ACC112 (cell line): ENCODE measurements around the gene EYA3.

Experiments used
- H2AFZ ChIP-seq: fragments of 200-600 bp; sonication (generic); one replicate; pipeline ENCODE4 v1.6.0; 2017; ENCODE audit warnings: antibody characterized with exemption, low read length; ENCODE audit not compliant: unreplicated experiment
- H3K27ac ChIP-seq: fragments of 200-600 bp; sonication (generic); 2 replicates; pipeline ENCODE4 v1.5.1; 2014; ENCODE audit warnings: low read depth, mild to moderate bottlenecking, antibody characterized with exemption, low read length, moderate library complexity
- H3K27me3 ChIP-seq: fragments of 200-600 bp; sonication (generic); 2 replicates; pipeline ENCODE4 v1.6.1; 2014; ENCODE audit warnings: mild to moderate bottlenecking, antibody characterized with exemption, low read length, moderate library complexity, mixed read lengths; ENCODE audit not compliant: insufficient read depth
- H3K36me3 ChIP-seq: fragments of 200-600 bp; sonication (generic); 2 replicates; pipeline ENCODE4 v1.6.1; 2016; ENCODE audit warnings: mild to moderate bottlenecking, antibody characterized with exemption, low read length, moderate library complexity, mixed read lengths; ENCODE audit not compliant: insufficient read depth
- H3K4me1 ChIP-seq: fragments of 200-600 bp; sonication (generic); one replicate; pipeline ENCODE4 v1.6.1; 2016; ENCODE audit warnings: low read length, mixed read lengths; ENCODE audit not compliant: insufficient read depth, unreplicated experiment, control insufficient read depth
- H3K4me3 ChIP-seq: fragments of 200-600 bp; sonication (generic); 2 replicates; pipeline ENCODE4 v1.5.1; 2014; ENCODE audit warnings: mild to moderate bottlenecking, low read depth, low read length
- H3K79me2 ChIP-seq: fragments of 200-600 bp; sonication (generic); one replicate; pipeline ENCODE4 v1.6.0; 2016; ENCODE audit warnings: low read length; ENCODE audit not compliant: control insufficient read depth, unreplicated experiment, insufficient read depth

Gene EYA3

GRCh38 chr1:28127617-28128257 is 39.3 kb upstream of the EYA3 start:
- Histone ChIP-seq H2AFZ (no peak overlapping the region), H3K27ac (no peak overlapping the region)

GRCh38 chr1:28126783-28127490 is 38.5 kb upstream of the EYA3 start:
- no peak overlapping the region for H3K27ac ChIP-seq
- no peaks in the 10 kb centered on the region for H3K36me3 ChIP-seq
- H3K4me1 ChIP-seq = peaks cover 21% of the 10 kb centered on the region
- H3K79me2 ChIP-seq = no peaks in the 10 kb centered on the region
- H3K4me3 ChIP-seq = no peak overlapping the region
- H2AFZ ChIP-seq = no peak overlapping the region
- no peaks in the 10 kb centered on the region for H3K27me3 ChIP-seq

More at GRCh38 chr1:28127617-28128257, 39.3 kb upstream of the EYA3 start:
- H3K79me2 ChIP-seq = no peaks in the 10 kb centered on the region
- no peak overlapping the region for H3K4me3 ChIP-seq
- H3K27me3 ChIP-seq = no peaks in the 10 kb centered on the region
- peaks cover 15% of the 10 kb centered on the region for H3K4me1 ChIP-seq
- H3K36me3 ChIP-seq = no peaks in the 10 kb centered on the region

- Histone ChIP-seq H3K27me3 (no peaks in the 10 kb centered on the region), H2AFZ (no peak overlapping the region), H3K4me1 (peaks cover 23% of the 10 kb centered on the region), H3K27ac (no peak overlapping the region), H3K79me2 (no peaks in the 10 kb centered on the region), H3K4me3 (no peak overlapping the region), H3K36me3 (no peaks in the 10 kb centered on the region)
Measured at GRCh38 chr1:28126212-28126611, 37.8 kb upstream of the EYA3 start.

GRCh38 chr1:28123461-28123961 is 35.1 kb upstream of the EYA3 start:
- H2AFZ ChIP-seq = peak overlapping the region; percentile 79
- no peaks in the 10 kb centered on the region for H3K36me3 ChIP-seq
- peak overlapping the region; percentile 68 for H3K27ac ChIP-seq
- peaks cover 15% of the 10 kb centered on the region for H3K4me1 ChIP-seq
- H3K4me3 ChIP-seq = peak overlapping the region; percentile 57
- no peaks in the 10 kb centered on the region for H3K79me2 ChIP-seq
- no peaks in the 10 kb centered on the region for H3K27me3 ChIP-seq

GRCh38 chr1:28122183-28122582 is 33.8 kb upstream of the EYA3 start:
- Histone ChIP-seq H3K4me3 (no peak overlapping the region), H3K27ac (no peak overlapping the region), H3K36me3 (no peaks in the 10 kb centered on the region), H3K27me3 (no peaks in the 10 kb centered on the region), H3K79me2 (no peaks in the 10 kb centered on the region), H2AFZ (no peak overlapping the region), H3K4me1 (peaks cover 15% of the 10 kb centered on the region)

- Histone ChIP-seq H3K27me3 (no peaks in the 10 kb centered on the region), H3K27ac (no peak overlapping the region), H3K36me3 (no peaks in the 10 kb centered on the region)
Measured at GRCh38 chr1:28119556-28119955, 31.1 kb upstream of the EYA3 start.

GRCh38 chr1:28118640-28119307 is 30.4 kb upstream of the EYA3 start:
- Histone ChIP-seq H2AFZ (no peak overlapping the region), H3K4me1 (peaks cover 15% of the 10 kb centered on the region), H3K27me3 (no peaks in the 10 kb centered on the region), H3K4me3 (no peak overlapping the region), H3K27ac (no peak overlapping the region), H3K79me2 (no peaks in the 10 kb centered on the region), H3K36me3 (no peaks in the 10 kb centered on the region)

More at GRCh38 chr1:28119556-28119955, 31.1 kb upstream of the EYA3 start:
- H3K4me3 ChIP-seq = no peak overlapping the region
- H2AFZ ChIP-seq = no peak overlapping the region
- peaks cover 15% of the 10 kb centered on the region for H3K4me1 ChIP-seq
- no peaks in the 10 kb centered on the region for H3K79me2 ChIP-seq

GRCh38 chr1:28115267-28115666 is 26.9 kb upstream of the EYA3 start:
- no peak overlapping the region for H3K4me3 ChIP-seq
- H3K79me2 ChIP-seq = no peaks in the 10 kb centered on the region
- no peaks in the 10 kb centered on the region for H3K36me3 ChIP-seq
- H3K27me3 ChIP-seq = no peaks in the 10 kb centered on the region
- no peak overlapping the region for H3K27ac ChIP-seq
- H2AFZ ChIP-seq = no peak overlapping the region
- H3K4me1 ChIP-seq = peaks cover 12% of the 10 kb centered on the region

GRCh38 chr1:28114844-28115243 is 26.4 kb upstream of the EYA3 start:
- Histone ChIP-seq H3K27me3 (no peaks in the 10 kb centered on the region), H3K27ac (no peak overlapping the region), H3K4me3 (no peak overlapping the region), H3K79me2 (no peaks in the 10 kb centered on the region), H3K36me3 (no peaks in the 10 kb centered on the region), H3K4me1 (peaks cover 12% of the 10 kb centered on the region), H2AFZ (no peak overlapping the region)

- Histone ChIP-seq H3K27me3 (no peaks in the 10 kb centered on the region), H3K4me1 (peaks cover 12% of the 10 kb centered on the region), H3K79me2 (no peaks in the 10 kb centered on the region), H3K36me3 (no peaks in the 10 kb centered on the region), H3K27ac (peak overlapping the region; percentile 50), H3K4me3 (no peak overlapping the region), H2AFZ (peak overlapping the region; percentile 83)
Measured at GRCh38 chr1:28113242-28113572, 24.8 kb upstream of the EYA3 start.
